GM12878 (cell line): ENCODE results near the gene HMCES. TPM values are rescaled to one million over a fixed set of nuclear protein-coding genes. Genes with fewer than 3 reads are reported as not detected.

Experiments used
- ATAC-seq: fragments of 200-7000 bp; cut with Tn5 transposase; 3 replicates; pipeline ENCODE4 v1.9.1; 2020; ENCODE audit warnings: mild to moderate bottlenecking, moderate library complexity
- BruUV-seq: library from RNA; stranded (reverse); fragments of 400-500 nt; replicated peaks from 2 replicates; lab custom pipeline; 2021; lab: Mats Ljungman, UMichigan
- CTCF ChIA-PET: fragments of 300-600 bp; sonication (Branson Sonifier 250); formaldehyde crosslinking; extraction: SDS; loops from one replicate; lab custom pipeline; 2021; ENCODE audit warnings: inconsistent platforms; lab: Yijun Ruan, JAX
- POLR2A ChIA-PET: fragments of 350-600 bp; formaldehyde crosslinking; extraction: SDS; loops from one replicate; lab custom pipeline; 2021; ENCODE audit warnings: inconsistent platforms; lab: Charles Lee
- RAD21 ChIA-PET: fragments of 300-600 bp; sonication (Branson Sonifier 250); formaldehyde crosslinking; loops from one replicate; lab custom pipeline; 2023; ENCODE audit warnings: antibody characterized with exemption; ENCODE audit not compliant: unreplicated experiment; lab: Charles Lee
- SMC1A ChIA-PET: fragments of 300-600 bp; sonication (Branson Sonifier 250); formaldehyde crosslinking; loops from one replicate; lab custom pipeline; 2023; ENCODE audit not compliant: unreplicated experiment, uncharacterized antibody; lab: Charles Lee
- DNase-seq: peaks from one replicate; pipeline ENCODE4 v3.0.0-alpha.2; 2011; ENCODE audit warnings: low read depth, low spot score
- FAIRE-seq: peaks from 3 replicates; lab custom pipeline; 2011; peaks lifted over from hg19 to GRCh38; lab: Jason Lieb, UNC
- H2AFZ ChIP-seq: 2 replicates; pipeline ENCODE4 v1.6.0; 2011; ENCODE audit warnings: low read depth, low read length, control low read depth; ENCODE audit not compliant: control insufficient read depth
- H3K27ac ChIP-seq: 2 replicates; pipeline ENCODE4 v1.5.1; 2011; ENCODE audit warnings: control low read depth; ENCODE audit not compliant: control insufficient read depth, insufficient read depth
- H3K27me3 ChIP-seq, 2 experiments: replicated peaks in 1 of 2; 2 replicates each; pipeline versions ENCODE4 v1.6.0 to v1.6.1; 2011; ENCODE audit warnings: low read length in 1 of 2; ENCODE audit not compliant: control insufficient read depth in 2 of 2, insufficient read depth in 2 of 2
- H3K36me3 ChIP-seq, 2 experiments: 2 replicates each; pipeline ENCODE4 v1.5.1; 2011; ENCODE audit warnings: low read length in 1 of 2; ENCODE audit not compliant: control insufficient read depth in 2 of 2, insufficient read depth in 2 of 2
- H3K4me1 ChIP-seq: 2 replicates; pipeline ENCODE4 v1.6.1; 2011; ENCODE audit warnings: mild to moderate bottlenecking, low read length, moderate library complexity, mixed read lengths; ENCODE audit not compliant: control insufficient read depth, insufficient read depth
- H3K4me2 ChIP-seq: 2 replicates; pipeline ENCODE4 v1.6.0; 2011; ENCODE audit warnings: control low read depth; ENCODE audit not compliant: control insufficient read depth, insufficient read depth
- H3K4me3 ChIP-seq: fragments of 200-600 bp; sonication (generic); 2 replicates; pipeline ENCODE4 v1.5.1; 2016
- H3K79me2 ChIP-seq: 2 replicates; pipeline ENCODE4 v1.6.0; 2011; ENCODE audit warnings: low read length; ENCODE audit not compliant: control insufficient read depth, insufficient read depth
- H3K9ac ChIP-seq: 2 replicates; pipeline ENCODE4 v1.8.0; 2011; ENCODE audit warnings: low read length, control low read depth, mixed read lengths; ENCODE audit not compliant: control insufficient read depth, insufficient read depth
- H3K9me3 ChIP-seq: replicated peaks from 3 replicates; pipeline ENCODE4 v1.5.1; 2011; ENCODE audit warnings: mild to moderate bottlenecking, low read length; ENCODE audit not compliant: control insufficient read depth, insufficient read depth
- H4K20me1 ChIP-seq: 2 replicates; pipeline ENCODE4 v1.6.0; 2011; ENCODE audit not compliant: control insufficient read depth, insufficient read depth
- ATF7 ChIP-seq: fragments of 450-650 bp; IDR thresholded peaks from 2 replicates; pipeline ENCODE4 v1.6.1; 2016; ENCODE audit warnings: low read depth, mild to moderate bottlenecking
- BACH1 ChIP-seq: fragments of 450-650 bp; IDR thresholded peaks from 2 replicates; pipeline ENCODE4 v1.6.1; 2017; ENCODE audit warnings: mild to moderate bottlenecking, borderline replicate concordance
- BHLHE40 ChIP-seq, 2 experiments: fragments of 450-650 bp in 1 of 2; IDR thresholded peaks; 2 replicates each; pipeline ENCODE4 v1.6.1; 2011 to 2017; ENCODE audit warnings: low read depth in 2 of 2, borderline replicate concordance in 1 of 2, improper control_type of control experiment in 1 of 2, low read length in 1 of 2, mild to moderate bottlenecking in 1 of 2
- CHD2 ChIP-seq: IDR thresholded peaks from 2 replicates; pipeline ENCODE4 v1.6.1; 2011; ENCODE audit warnings: low read depth, low read length, improper control_type of control experiment, borderline replicate concordance
- CREB1 ChIP-seq: IDR thresholded peaks from 2 replicates; pipeline ENCODE4 v1.6.1; 2012; ENCODE audit warnings: low read depth, mild to moderate bottlenecking, inconsistent platforms
- CREM ChIP-seq: IDR thresholded peaks from 2 replicates; pipeline ENCODE4 v1.6.1; 2014; ENCODE audit warnings: antibody characterized with exemption, low read depth
- DPF2 ChIP-seq: fragments of 450-650 bp; IDR thresholded peaks from 2 replicates; pipeline ENCODE4 v1.6.1; 2017; ENCODE audit warnings: mild to moderate bottlenecking
- IKZF1 ChIP-seq: fragments of 450-650 bp; conservative IDR thresholded peaks from 2 replicates; pipeline ENCODE4 v1.6.1; 2017; ENCODE audit warnings: antibody characterized with exemption, mild to moderate bottlenecking
- IKZF2 ChIP-seq, 2 experiments: fragments of 450-650 bp; IDR thresholded peaks; 2 replicates each; pipeline ENCODE4 v1.6.1; 2017; ENCODE audit warnings: mild to moderate bottlenecking in 2 of 2, moderate library complexity in 2 of 2
- MTA2 ChIP-seq: fragments of 450-650 bp; IDR thresholded peaks from 2 replicates; pipeline ENCODE4 v1.6.1; 2016; ENCODE audit warnings: low read depth, mild to moderate bottlenecking, moderate library complexity
- NBN ChIP-seq: fragments of 450-650 bp; IDR thresholded peaks from 2 replicates; pipeline ENCODE4 v1.6.1; 2016
- NFYB ChIP-seq: IDR thresholded peaks from 2 replicates; pipeline ENCODE4 v1.6.1; 2011; ENCODE audit warnings: low read depth, mild to moderate bottlenecking, low read length, improper control_type of control experiment, moderate library complexity; ENCODE audit not compliant: insufficient read depth
- POLR2A ChIP-seq: IDR thresholded peaks from 2 replicates; pipeline ENCODE4 v1.6.1; 2011; ENCODE audit warnings: low read depth, mild to moderate bottlenecking, low read length
- POU2F2 ChIP-seq: IDR thresholded peaks from 3 replicates; pipeline ENCODE4 v1.6.1; 2011; ENCODE audit warnings: low read depth, mild to moderate bottlenecking, low read length, borderline replicate concordance
- RUNX3 ChIP-seq: IDR thresholded peaks from 2 replicates; pipeline ENCODE4 v1.6.1; 2012; ENCODE audit warnings: low read length, inconsistent platforms
- SUPT20H ChIP-seq: IDR thresholded peaks from 2 replicates; pipeline ENCODE4 v1.6.1; 2011; ENCODE audit warnings: low read depth, mild to moderate bottlenecking, low read length, moderate library complexity, borderline replicate concordance; ENCODE audit not compliant: control insufficient read depth
- TCF3 ChIP-seq: IDR thresholded peaks from 2 replicates; pipeline ENCODE4 v1.6.1; 2012; ENCODE audit warnings: low read depth, mild to moderate bottlenecking, low read length, borderline replicate concordance; ENCODE audit not compliant: insufficient read depth
- YY1 ChIP-seq: IDR thresholded peaks from 2 replicates; pipeline ENCODE4 v1.6.1; 2011; ENCODE audit warnings: low read depth, mild to moderate bottlenecking, low read length
- WGBS: methylation state at CpG from one replicate; pipeline ENCODE4 v1.1.6; 2016; ENCODE audit warnings: low lambda C conversion rate; ENCODE audit not compliant: insufficient replicate concordance, insufficient coverage; ENCODE audit errors: missing lambda C conversion rate; 5-methylcytosine and 5-hydroxymethylcytosine counted together
- in situ Hi-C: fragments of 300-500 bp; cut with MboI; formaldehyde crosslinking; loops from 9 replicates; pipeline ENCODE4 v1.14.3; 2018; ENCODE audit warnings: mixed read lengths
- intact Hi-C: fragments of 100-400 bp; cut with micrococcal nuclease; formaldehyde crosslinking; loops from one replicate; pipeline ENCODE4 v1.14.2; 2022; ENCODE audit not compliant: unreplicated experiment
- polyA plus RNA-seq, 11 experiments: library from polyadenylated mRNA; depleted of rRNA in 4 of 11; unstranded in 6 of 11; stranded (reverse) in 5 of 11; fragments of >200 nt; fragmentation: Nextera tagmentation in 4 of 11; fragmentation: Illumina TruSeq in 1 of 11; extraction: Ambion mirVana in 4 of 11; extraction: Trizol in 1 of 11; gene quantifications; 1 replicate in 1 of 11; 2 replicates in 10 of 11; pipeline versions ENCODE4 v1.2.1 to v1.2.3, GENCODE V29; 2011 to 2016; ENCODE audit warnings: inconsistent platforms in 2 of 11, missing spikeins in 2 of 11, low read depth in 1 of 11
- total RNA-seq, 4 experiments: library from RNA; depleted of rRNA in 3 of 4; stranded (reverse); fragments of >200 nt in 3 of 4; fragmentation: Illumina TruSeq in 1 of 4; extraction: Trizol in 1 of 4; gene quantifications; 2 replicates each; pipeline versions ENCODE4 v1.2.1 to v1.2.3, GENCODE V29; 2013 to 2021
- TF ChIP-seq, protein P1 (sequence below): fragments of 450-650 bp; IDR thresholded peaks from 2 replicates; pipeline ENCODE4 v1.6.1; 2017; ENCODE audit warnings: mild to moderate bottlenecking, moderate library complexity

Gene HMCES
- total and polyA plus RNA-seq, 10 of the 15 experiments (the other 5 are each of a cell fraction or from before 2014, with no cell fraction given), result 12.4 to 49.8 (median 27.0) TPM

DNA sequence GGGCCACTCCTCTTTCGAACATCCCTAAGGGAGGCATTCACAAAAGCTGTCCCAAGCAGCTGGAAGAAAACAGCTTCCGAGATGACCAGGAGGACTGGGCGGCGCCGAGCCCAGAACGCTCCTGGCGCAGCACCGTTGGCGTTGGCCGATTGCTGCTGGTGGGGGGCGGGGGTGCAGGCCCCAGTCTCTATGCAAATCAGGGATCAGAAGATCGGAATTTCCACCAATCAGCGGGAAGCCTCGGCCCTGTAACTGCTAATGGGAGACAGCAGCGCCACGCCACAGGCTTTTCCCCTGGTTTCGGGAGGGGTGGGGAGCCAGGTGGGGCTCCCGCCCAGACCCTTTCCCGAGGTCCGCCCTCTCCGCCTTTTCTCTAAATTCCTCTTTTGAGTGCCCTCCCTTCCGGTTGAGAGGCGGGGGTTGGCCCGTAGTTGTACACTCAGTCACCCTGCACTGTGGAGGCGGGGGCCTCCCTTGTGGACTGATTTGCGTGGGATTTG, 27.0 kb downstream of the HMCES start:
- peaks cover 17% of the 10 kb centered on the region for H3K4me1 ChIP-seq
- H3K4me3 ChIP-seq, result no peak overlapping the region; the same call in 1 of the 2 replicates
- CTCF ChIA-PET, result interaction anchor here (1.4 to 1.9 kb wide), 2 partner anchors 22 to 25 kb away, joined by 3 to 8 read pairs; no protein-coding TSS in a partner anchor
- intact Hi-C loops, result no loop called here
- H3K9ac ChIP-seq, result no peak overlapping the region; the same call in 1 of the 2 replicates
- H3K9me3 ChIP-seq, result no peaks in the 10 kb centered on the region
- peaks cover 6% of the 10 kb centered on the region in 2 experiments; a peak in 3 of 4 replicates for H3K36me3 ChIP-seq
- ATAC-seq, result peak; percentile 64
- H4K20me1 ChIP-seq, result no peaks in the 10 kb centered on the region
- RAD21 ChIA-PET, result no interaction called here
- BruUV-seq, result no TSS peak
- H3K27ac ChIP-seq, result peak overlapping the region; percentile 33; the same call in 1 of the 2 replicates
- H3K4me2 ChIP-seq, result peak overlapping the region; percentile 79
- POLR2A ChIA-PET, result interaction anchor here (2.0 to 2.3 kb wide), 2 partner anchors 11 to 27 kb away, joined by 13 to 14 read pairs; partner anchors contain the start of gene HMCES
- peak overlapping the region; percentile 80 for H2AFZ ChIP-seq
- H3K79me2 ChIP-seq, result no peaks in the 10 kb centered on the region
- H3K27me3 ChIP-seq, result no peaks in the 10 kb centered on the region
- 44% methylated on average over 23 of the region's 26 CpGs for WGBS
- SMC1A ChIA-PET, result interaction anchor here (0.9 to 1.9 kb wide), 4 partner anchors 9 to 32 kb away, joined by 3 to 8 read pairs (median 4); a partner anchor contains a TSS
- in situ Hi-C loops, result no loop called here
- no peak for FAIRE-seq
- DNase-seq, result no peak
- TF ChIP-seq POU2F2 (peak; percentile 88; the same call in 2 of the 3 replicates), IKZF2 (IDR thresholded peaks at IDR 0.05) (peak; percentile 46 to 62; a peak in 2 of 4 replicates), YY1 (peak; percentile 7; the same call in 1 of the 2 replicates), CREB1 (0 out of 2 replicates have a peak, but pooled peaks have one; percentile 18), DPF2 (0 out of 2 replicates have a peak, but pooled peaks have one; percentile 18), BACH1 (0 out of 2 replicates have a peak, but pooled peaks have one; percentile 12), IKZF1 (0 out of 2 replicates have a peak, but pooled peaks have one; percentile 50), BHLHE40 (IDR thresholded peaks at IDR 0.05; ENCODE audit: borderline replicate concordance in 1 of 2, low read depth in 2 of 2, low read length in 1 of 2) (peak in 1 of 2 experiments; percentile 5; a peak in 1 of 4 replicates), ATF7 (0 out of 2 replicates have a peak, but pooled peaks have one; percentile 13), MTA2 (peak; percentile 34; the same call in 1 of the 2 replicates), POLR2A (peak; percentile 56; the same call in 1 of the 2 replicates), CHD2 (0 out of 2 replicates have a peak, but pooled peaks have one; percentile 13), CREM (0 out of 2 replicates have a peak, but pooled peaks have one; percentile 12), NBN (no peak), RUNX3 (peak; percentile 31; the same call in 1 of the 2 replicates), SUPT20H (no peak), TCF3 (no peak), NFYB (peak; percentile 64; the same call in 1 of the 2 replicates)
- TF ChIP-seq, protein P1, sequence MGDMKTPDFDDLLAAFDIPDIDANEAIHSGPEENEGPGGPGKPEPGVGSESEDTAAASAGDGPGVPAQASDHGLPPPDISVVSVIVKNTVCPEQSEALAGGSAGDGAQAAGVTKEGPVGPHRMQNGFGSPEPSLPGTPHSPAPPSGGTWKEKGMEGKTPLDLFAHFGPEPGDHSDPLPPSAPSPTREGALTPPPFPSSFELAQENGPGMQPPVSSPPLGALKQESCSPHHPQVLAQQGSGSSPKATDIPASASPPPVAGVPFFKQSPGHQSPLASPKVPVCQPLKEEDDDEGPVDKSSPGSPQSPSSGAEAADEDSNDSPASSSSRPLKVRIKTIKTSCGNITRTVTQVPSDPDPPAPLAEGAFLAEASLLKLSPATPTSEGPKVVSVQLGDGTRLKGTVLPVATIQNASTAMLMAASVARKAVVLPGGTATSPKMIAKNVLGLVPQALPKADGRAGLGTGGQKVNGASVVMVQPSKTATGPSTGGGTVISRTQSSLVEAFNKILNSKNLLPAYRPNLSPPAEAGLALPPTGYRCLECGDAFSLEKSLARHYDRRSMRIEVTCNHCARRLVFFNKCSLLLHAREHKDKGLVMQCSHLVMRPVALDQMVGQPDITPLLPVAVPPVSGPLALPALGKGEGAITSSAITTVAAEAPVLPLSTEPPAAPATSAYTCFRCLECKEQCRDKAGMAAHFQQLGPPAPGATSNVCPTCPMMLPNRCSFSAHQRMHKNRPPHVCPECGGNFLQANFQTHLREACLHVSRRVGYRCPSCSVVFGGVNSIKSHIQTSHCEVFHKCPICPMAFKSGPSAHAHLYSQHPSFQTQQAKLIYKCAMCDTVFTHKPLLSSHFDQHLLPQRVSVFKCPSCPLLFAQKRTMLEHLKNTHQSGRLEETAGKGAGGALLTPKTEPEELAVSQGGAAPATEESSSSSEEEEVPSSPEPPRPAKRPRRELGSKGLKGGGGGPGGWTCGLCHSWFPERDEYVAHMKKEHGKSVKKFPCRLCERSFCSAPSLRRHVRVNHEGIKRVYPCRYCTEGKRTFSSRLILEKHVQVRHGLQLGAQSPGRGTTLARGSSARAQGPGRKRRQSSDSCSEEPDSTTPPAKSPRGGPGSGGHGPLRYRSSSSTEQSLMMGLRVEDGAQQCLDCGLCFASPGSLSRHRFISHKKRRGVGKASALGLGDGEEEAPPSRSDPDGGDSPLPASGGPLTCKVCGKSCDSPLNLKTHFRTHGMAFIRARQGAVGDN, result no peak
